ENCODE data around the gene PPP1R12C. TPM values are rescaled to one million over a fixed set of nuclear protein-coding genes. Genes with fewer than 3 reads are reported as not detected.

PPP1R12C gene
- total RNA-seq, 1 donor from 2014 or later: 68.7 TPM

GRCh38 chr19:55041244-55041626 is 76.2 kb downstream of the PPP1R12C start:
- no peak for DNase-seq (ENCODE audit: low read depth)
- TF ChIP-seq CTCF (conservative IDR thresholded peaks at IDR 0.05; ENCODE audit: low read depth, low read length): no peak
- H3K4me3 ChIP-seq (ENCODE audit: low read depth, low read length): no peak overlapping the region

Other genes with a start within 250 kb of the PPP1R12C start
- not detected in 2 replicates for gene FCAR, start 243.4 kb downstream of the PPP1R12C start, total RNA-seq
- gene NCR1, start 211.5 kb downstream of the PPP1R12C start, total RNA-seq: not detected in 2 replicates
- gene NLRP7, start 170.1 kb downstream of the PPP1R12C start, total RNA-seq: not detected in 2 replicates
- 12.4 and 28.3 TPM in 2 replicates for gene NLRP2, start 151.3 kb downstream of the PPP1R12C start, total RNA-seq
- gene GP6, start 79.4 kb downstream of the PPP1R12C start, total RNA-seq: not detected in 2 replicates
- 13.8 and 21.1 TPM in 2 replicates for gene RDH13, start 54.5 kb downstream of the PPP1R12C start, total RNA-seq
- 17.3 and 33.8 TPM in 2 replicates for gene EPS8L1, start 41.8 kb downstream of the PPP1R12C start, total RNA-seq
- gene TNNT1, start 31.6 kb upstream of the PPP1R12C start, total RNA-seq: 1.8 and 24.4 TPM in 2 replicates
- 0.40 and 0.51 TPM in 2 replicates for gene TNNI3, start 40.1 kb upstream of the PPP1R12C start, total RNA-seq
- gene DNAAF3, start 49.0 kb upstream of the PPP1R12C start, total RNA-seq: 0.51 and 7.0 TPM in 2 replicates
- gene SYT5, start 62.7 kb upstream of the PPP1R12C start, total RNA-seq: 0.29 TPM in 1 of 2 replicates, not detected in the other
- 1.1 and 2.8 TPM in 2 replicates for gene PTPRH, start 91.9 kb upstream of the PPP1R12C start, total RNA-seq
- gene TMEM86B, start 111.1 kb upstream of the PPP1R12C start, total RNA-seq: 2.1 and 2.6 TPM in 2 replicates
- 43.8 and 62.5 TPM in 2 replicates for gene PPP6R1, start 141.4 kb upstream of the PPP1R12C start, total RNA-seq
- 67.3 and 73.9 TPM in 2 replicates for gene HSPBP1, start 162.5 kb upstream of the PPP1R12C start, total RNA-seq
- 2.0 and 16.1 TPM in 2 replicates for gene BRSK1, start 166.4 kb upstream of the PPP1R12C start, total RNA-seq
- gene TMEM150B, start 207.7 kb upstream of the PPP1R12C start, total RNA-seq: not detected in 2 replicates
- 5.1 and 18.5 TPM in 2 replicates for gene KMT5C, start 222.2 kb upstream of the PPP1R12C start, total RNA-seq
- gene COX6B2, start 237.1 kb upstream of the PPP1R12C start, total RNA-seq: 0.23 TPM in 1 of 2 replicates, not detected in the other
- gene GARIN5B, start 245.6 kb upstream of the PPP1R12C start, total RNA-seq: not detected in 2 replicates